ENCODE measurements around the gene ATXN1. TPM values are rescaled to one million over a fixed set of nuclear protein-coding genes. Genes with fewer than 3 reads are reported as not detected.

ATXN1 gene
- total and polyA plus RNA-seq, 2 of the 13 experiments (the other 11 are each of a cell fraction or from before 2014, with no cell fraction given), result 20.7 to 39.5 TPM

GRCh38 chr6:16663901-16664300, 97.4 kb downstream of the ATXN1 start:
- Histone ChIP-seq H3K4me2 (ENCODE audit: low read depth, low read length) (no peak overlapping the region), H3K4me1 (ENCODE audit: insufficient read depth, low read length) (peaks cover 19% of the 10 kb centered on the region), H3K27ac (ENCODE audit: extremely low read length, insufficient read depth, low read length) (no peak overlapping the region), H2AFZ (ENCODE audit: low read length) (no peak overlapping the region), H3K9me3 (ENCODE audit: low read length) (peaks cover 9% of the 10 kb centered on the region), H3K36me3 (replicated peaks in 1 of 2; ENCODE audit: control insufficient read depth in 1 of 2, insufficient read depth in 2 of 2, low read length in 2 of 2) (peaks cover 2 to 6% of the 10 kb centered on the region in 2 experiments; a peak in 4 of 5 replicates), H4K20me1 (ENCODE audit: insufficient read depth, low read length) (no peaks in the 10 kb centered on the region), H3K4me3 (replicated peaks in 1 of 3; ENCODE audit: insufficient read depth in 1 of 3, low read depth in 2 of 3, low read length in 3 of 3) (no peak overlapping the region), H3K27me3 (ENCODE audit: control insufficient read depth in 1 of 2, insufficient read depth in 2 of 2, low read length in 2 of 2) (no peaks in the 10 kb centered on the region), H3K9ac (ENCODE audit: insufficient read depth, low read depth, low read length) (no peak overlapping the region), H3K79me2 (ENCODE audit: insufficient read depth, low read length) (peaks cover 2% of the 10 kb centered on the region)
- FAIRE-seq (no peak), ATAC-seq (no peak), DNase-seq (ENCODE audit: low spot score) (no peak)
- TF ChIP-seq ZNF703 (CRISPR knock-in tag; IDR thresholded peaks at IDR 0.05; ENCODE audit: borderline replicate concordance) (no peak), NFIB (CRISPR knock-in tag; IDR thresholded peaks at IDR 0.05; ENCODE audit: borderline replicate concordance) (no peak), TP53 (CRISPR knock-in tag; conservative IDR thresholded peaks at IDR 0.05) (no peak), KDM6A (CRISPR knock-in tag; IDR thresholded peaks at IDR 0.05; ENCODE audit: low read depth) (no peak), CREB3 (CRISPR knock-in tag; IDR thresholded peaks at IDR 0.05) (no peak), ZNF790 (CRISPR knock-in tag; IDR thresholded peaks at IDR 0.05; ENCODE audit: borderline replicate concordance) (no peak), HOXA3 (CRISPR knock-in tag; IDR thresholded peaks at IDR 0.05) (no peak), MATR3 (CRISPR knock-in tag; IDR thresholded peaks at IDR 0.05) (no peak), ZNF724P (CRISPR knock-in tag; IDR thresholded peaks at IDR 0.05; ENCODE audit: borderline replicate concordance) (no peak), ZBTB39 (CRISPR knock-in tag; IDR thresholded peaks at IDR 0.05) (no peak), SALL1 (CRISPR knock-in tag; IDR thresholded peaks at IDR 0.05) (no peak), AKAP8 (CRISPR knock-in tag; IDR thresholded peaks at IDR 0.05) (no peak), DNMT1 (CRISPR knock-in tag; IDR thresholded peaks at IDR 0.05) (no peak), KLF11 (CRISPR knock-in tag; IDR thresholded peaks at IDR 0.05) (no peak), KDM3A (CRISPR knock-in tag; IDR thresholded peaks at IDR 0.05; ENCODE audit: low read depth) (no peak), ZNF572 (CRISPR knock-in tag; IDR thresholded peaks at IDR 0.05) (no peak), ZNF513 (CRISPR knock-in tag; conservative IDR thresholded peaks at IDR 0.05) (no peak), ZBTB38 (CRISPR knock-in tag; IDR thresholded peaks at IDR 0.05) (no peak)
- BruUV-seq (replicated peaks), result no TSS peak
- intact Hi-C loops (cut with micrococcal nuclease; ENCODE audit: unreplicated experiment) (no loop called here), in situ Hi-C loops (cut with HindIII; ENCODE audit: extremely low pct_ligation_motif_present, low pct_unique_long_range_greater_than_20kb) (no loop called here)
- POLR2A ChIA-PET, result no interaction called here
- 95% methylated on average over 1 of the region's 1 CpG for WGBS (ENCODE audit: low lambda C conversion rate)
- CTCF ChIA-PET (ENCODE audit: low intra/inter-chr PET ratio, low total read pairs), result no interaction called here
